Kidney (tissue), 14 donors: ENCODE results near the gene LYRM4. TPM values are rescaled to one million over a fixed set of nuclear protein-coding genes. Genes with fewer than 3 reads are reported as not detected.

Source experiments
- DNase-seq, 5 donors: peaks; one replicate each; pipeline ENCODE4 v3.0.0-alpha.2; 2013 to 2020
- FAIRE-seq: peaks from 2 replicates; lab custom pipeline; 2012; peaks lifted over from hg19 to GRCh38; lab: Jason Lieb, UNC
- H3K27ac ChIP-seq, 2 donors: one replicate each; pipeline ENCODE4 v1.7.0; 2013; ENCODE audit warnings: low read depth in 2 of 2, low read length in 2 of 2, inconsistent platforms in 1 of 2
- H3K27me3 ChIP-seq: one replicate; pipeline ENCODE4 v1.7.1; 2013; ENCODE audit warnings: low read length, inconsistent platforms; ENCODE audit not compliant: control insufficient read depth, insufficient read depth
- H3K36me3 ChIP-seq, 3 donors: one replicate each; pipeline versions ENCODE4 v1.7.0 to v1.7.1; 2013; ENCODE audit warnings: low read length in 3 of 3, control low read depth in 1 of 3, inconsistent platforms in 1 of 3; ENCODE audit not compliant: insufficient read depth in 3 of 3, control insufficient read depth in 2 of 3
- H3K4me1 ChIP-seq, 3 donors: one replicate each; pipeline versions ENCODE4 v1.7.0 to v1.7.1; 2013; ENCODE audit warnings: low read length in 3 of 3, inconsistent platforms in 1 of 3, low read depth in 1 of 3; ENCODE audit not compliant: control insufficient read depth in 2 of 3, insufficient read depth in 2 of 3
- H3K4me3 ChIP-seq, 3 donors: one replicate each; pipeline versions ENCODE4 v1.7.0 to v1.8.1; 2013; ENCODE audit warnings: low read length in 3 of 3, control low read depth in 1 of 3, inconsistent platforms in 1 of 3
- H3K9ac ChIP-seq, 3 donors: one replicate each; pipeline versions ENCODE4 v1.7.0 to v1.7.1; 2013; ENCODE audit warnings: low read length in 3 of 3, control low read depth in 1 of 3, inconsistent platforms in 1 of 3
- H3K9me3 ChIP-seq, 3 donors: one replicate each; pipeline versions ENCODE4 v1.7.0 to v1.7.1; 2013; ENCODE audit warnings: low read length in 3 of 3, control low read depth in 1 of 3, inconsistent platforms in 1 of 3; ENCODE audit not compliant: control insufficient read depth in 2 of 3, insufficient read depth in 1 of 3
- CTCF ChIP-seq: IDR thresholded peaks from 3 replicates; pipeline ENCODE4 v1.5.1; 2012; ENCODE audit warnings: mild to moderate bottlenecking, moderate library complexity, borderline replicate concordance; ENCODE audit not compliant: insufficient read depth; ENCODE audit errors: extremely low read depth
- intact Hi-C: fragments of 100-400 bp; cut with DNase I; formaldehyde crosslinking; loops from one replicate; pipeline ENCODE4 v1.11.1; 2022
- polyA plus RNA-seq: library from polyadenylated mRNA; stranded (reverse); fragments of 350-450 nt; fragmentation: Illumina TruSeq; extraction: RNeasy Lipid Tissue Mini Kit (QIAGEN cat#74804); gene quantifications from one replicate; pipeline ENCODE4 v1.2.3, GENCODE V29; 2014; ENCODE audit warnings: low read depth, low replicate concordance; ENCODE audit not compliant: insufficient read depth
- total RNA-seq: library from RNA; stranded (reverse); fragmentation: NEBNext Ultra II Directional; extraction: Animal tissue kit (Norgen Biotek cat#: 25700); gene quantifications from one replicate; pipeline ENCODE4 v1.2.1, GENCODE V29; 2021
- donor health status: control.
- donor health status: control.
- donor health status: control.
- donor health status: control.
- donor health status: control.
- donor health status: DM: yes; HTN: yes; CAD: no.
- donor health status: Normal renal cell carcinoma (clear cell type).

LYRM4 gene
- total and polyA plus RNA-seq, 2 donors from 2014 or later: 21.3 to 31.8 TPM

GRCh38 chr6:5270093-5270680 is 9.4 kb upstream of the LYRM4 start:
- no peaks in the 10 kb centered on the region for H3K36me3 ChIP-seq
- DNase-seq (no peak), FAIRE-seq (no peak)
- no peaks in the 10 kb centered on the region for H3K9me3 ChIP-seq
- H3K27ac ChIP-seq: no peak overlapping the region
- intact Hi-C loops: no loop called here
- no peak overlapping the region for H3K9ac ChIP-seq
- no peaks in the 10 kb centered on the region for H3K27me3 ChIP-seq
- no peak overlapping the region for H3K4me3 ChIP-seq
- TF ChIP-seq CTCF: no peak
- no peaks in the 10 kb centered on the region for H3K4me1 ChIP-seq

DNA sequence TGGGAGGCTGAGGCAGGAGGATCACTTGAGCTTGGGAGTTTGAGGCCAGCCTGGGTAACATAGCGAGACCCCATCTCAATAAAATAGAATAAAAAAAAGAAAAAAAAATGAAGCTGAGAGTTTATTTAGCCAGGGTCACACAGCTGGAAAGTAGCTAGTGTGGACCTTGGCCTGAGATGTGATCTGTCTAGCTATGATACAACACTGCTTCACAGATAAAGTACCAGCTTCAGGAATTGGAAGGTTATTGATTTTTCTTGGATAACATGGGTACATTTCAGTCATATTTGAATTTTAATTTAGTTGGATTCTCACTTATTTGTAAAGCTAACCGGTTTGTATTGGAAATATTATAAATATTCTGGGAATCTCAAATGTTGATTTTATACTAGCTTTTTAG is 5.7 kb upstream of the LYRM4 start:
- FAIRE-seq: no peak
- DNase-seq: no peak
- no peak overlapping the region for H3K9ac ChIP-seq
- TF ChIP-seq CTCF: no peak
- H3K4me1 ChIP-seq: no peaks in the 10 kb centered on the region
- no peaks in the 10 kb centered on the region for H3K9me3 ChIP-seq
- no peak overlapping the region for H3K27ac ChIP-seq
- intact Hi-C loops: no loop called here
- H3K4me3 ChIP-seq: no peak overlapping the region
- no peaks in the 10 kb centered on the region for H3K27me3 ChIP-seq
- no peaks in the 10 kb centered on the region for H3K36me3 ChIP-seq

- no peak for TF ChIP-seq CTCF
- Histone ChIP-seq H3K36me3 (no peaks in the 10 kb centered on the region), H3K4me1 (peaks cover 0 to 10% (median 2%) of the 10 kb centered on the region in 3 donors), H3K9ac (peak overlapping the region; percentile 75 to 83 (median 83)), H3K9me3 (no peaks in the 10 kb centered on the region), H3K27ac (peak overlapping the region; percentile 100), H3K4me3 (peak overlapping the region; percentile 66 to 96 (median 91)), H3K27me3 (no peaks in the 10 kb centered on the region)
- intact Hi-C loops: no loop called here
- no peak for DNase-seq
- no peak for FAIRE-seq
Observed at GRCh38 chr6:5261545-5262109, 877 bp upstream of the LYRM4 start.
